Measurements from ENCODE around the gene SLC6A1. TPM values are rescaled to one million over a fixed set of nuclear protein-coding genes. Genes with fewer than 3 reads are reported as not detected.
A peak's percentile ranks its signal among the peaks of the same experiment; 100 is the strongest.
"Not testable (repeated sequence)": the region's sequence is repeated elsewhere in the genome, so short reads cannot be mapped to it uniquely, and the experiment has no call there.

The SLC6A1 gene
- total RNA-seq, 1 donor from 2014 or later: not detected

GRCh38 chr3:11056531-11057050 lies 64.0 kb downstream of the SLC6A1 start:
- no peaks in the 10 kb centered on the region for H3K9me3 Mint-ChIP-seq
- no peak overlapping the region for H3K4me3 Mint-ChIP-seq
- H3K36me3 Mint-ChIP-seq: no peaks in the 10 kb centered on the region
- no peak for TF ChIP-seq CTCF (IDR thresholded peaks at IDR 0.05; ENCODE audit: unreplicated experiment)
- H3K27me3 Mint-ChIP-seq (ENCODE audit: low read depth): peaks cover 62% of the 10 kb centered on the region
- no peaks in the 10 kb centered on the region for H3K4me1 Mint-ChIP-seq
- no peak overlapping the region for H3K27ac Mint-ChIP-seq
- no peak for DNase-seq (ENCODE audit: low spot score in 2 of 2, unreplicated experiment in 2 of 2)

GRCh38 chr3:11057655-11058054 lies 65.1 kb downstream of the SLC6A1 start:
- H3K27ac Mint-ChIP-seq: no peak overlapping the region
- no peak for DNase-seq (ENCODE audit: low spot score in 2 of 2, unreplicated experiment in 2 of 2)
- no peak for TF ChIP-seq CTCF (IDR thresholded peaks at IDR 0.05; ENCODE audit: unreplicated experiment)
- peaks cover 62% of the 10 kb centered on the region for H3K27me3 Mint-ChIP-seq (ENCODE audit: low read depth)
- H3K9me3 Mint-ChIP-seq: no peaks in the 10 kb centered on the region
- H3K36me3 Mint-ChIP-seq: no peaks in the 10 kb centered on the region
- no peak overlapping the region for H3K4me3 Mint-ChIP-seq
- no peaks in the 10 kb centered on the region for H3K4me1 Mint-ChIP-seq

- DNase-seq (ENCODE audit: low spot score in 2 of 2, unreplicated experiment in 2 of 2): peak in 1 of 2 experiments; percentile 68
These were observed 66.7 kb downstream of the SLC6A1 start for GRCh38 chr3:11059090-11059798.

GRCh38 chr3:11059799-11060115 lies 67.2 kb downstream of the SLC6A1 start:
- Mint-ChIP-seq H3K36me3 (no peaks in the 10 kb centered on the region), H3K27ac (no peak overlapping the region), H3K4me3 (no peak overlapping the region), H3K4me1 (no peaks in the 10 kb centered on the region), H3K27me3 (ENCODE audit: low read depth) (peaks cover 57% of the 10 kb centered on the region), H3K9me3 (peaks cover 4% of the 10 kb centered on the region)
- TF ChIP-seq CTCF (IDR thresholded peaks at IDR 0.05; ENCODE audit: unreplicated experiment): peak; percentile 18
- no peak for DNase-seq (ENCODE audit: low spot score in 2 of 2, unreplicated experiment in 2 of 2)

More at GRCh38 chr3:11059090-11059798, 66.7 kb downstream of the SLC6A1 start:
- Mint-ChIP-seq H3K27me3 (ENCODE audit: low read depth) (peaks cover 59% of the 10 kb centered on the region), H3K9me3 (peaks cover under 1% of the 10 kb centered on the region), H3K27ac (no peak overlapping the region), H3K36me3 (no peaks in the 10 kb centered on the region), H3K4me3 (no peak overlapping the region), H3K4me1 (no peaks in the 10 kb centered on the region)
- TF ChIP-seq CTCF (IDR thresholded peaks at IDR 0.05; ENCODE audit: unreplicated experiment): peak; percentile 68

GRCh38 chr3:11060500-11061251 lies 68.1 kb downstream of the SLC6A1 start:
- Mint-ChIP-seq H3K27me3 (ENCODE audit: low read depth) (peaks cover 51% of the 10 kb centered on the region), H3K4me1 (no peaks in the 10 kb centered on the region), H3K36me3 (no peaks in the 10 kb centered on the region), H3K27ac (no peak overlapping the region), H3K4me3 (peak overlapping the region; percentile 67), H3K9me3 (peaks cover 9% of the 10 kb centered on the region)
- DNase-seq (ENCODE audit: low spot score in 2 of 2, unreplicated experiment in 2 of 2): peak; percentile 69 to 82
- peak; percentile 97 for TF ChIP-seq CTCF (IDR thresholded peaks at IDR 0.05; ENCODE audit: unreplicated experiment)

GRCh38 chr3:11061268-11061871 lies 68.8 kb downstream of the SLC6A1 start:
- H3K27ac Mint-ChIP-seq, H3K9me3 Mint-ChIP-seq, H3K4me1 Mint-ChIP-seq, H3K36me3 Mint-ChIP-seq: not testable (repeated sequence)
- peak in 1 of 2 experiments; percentile 45 for DNase-seq (ENCODE audit: low spot score in 2 of 2, unreplicated experiment in 2 of 2)
- H3K27me3 Mint-ChIP-seq (ENCODE audit: low read depth): peaks cover 44% of the 10 kb centered on the region
- H3K4me3 Mint-ChIP-seq: peak overlapping the region; percentile 67
